M059J (cell line): ENCODE results near the gene NTM. TPM values are rescaled to one million over a fixed set of nuclear protein-coding genes. Genes with fewer than 3 reads are reported as not detected.
A peak's percentile ranks its signal among the peaks of the same experiment; 100 is the strongest.
"Not testable (repeated sequence)": the region's sequence is repeated elsewhere in the genome, so short reads cannot be mapped to it uniquely, and the experiment has no call there.

Experiments used
- DNase-seq: peaks from one replicate; pipeline ENCODE4 v3.0.0-alpha.2; 2012; ENCODE audit warnings: low read depth
- total RNA-seq: library from RNA; depleted of rRNA; stranded (reverse); fragments of >200 nt; shearing (Covaris generic); gene quantifications from 2 replicates; pipeline ENCODE4 v1.2.3, GENCODE V29; 2014

Gene NTM
- total RNA-seq, 1 experiment from 2014 or later: 1.5 TPM

GRCh38 chr11:132307309-132308020 lies 937.0 kb downstream of the NTM start:
- no peak for DNase-seq

GRCh38 chr11:132310390-132311375 lies 940.3 kb downstream of the NTM start:
- DNase-seq: no peak

- no peak for DNase-seq
Measured at GRCh38 chr11:132311703-132312102, 941.3 kb downstream of the NTM start.

- peak; percentile 72 for DNase-seq
Measured at GRCh38 chr11:132312161-132312560, 941.7 kb downstream of the NTM start.

GRCh38 chr11:132312701-132313111 lies 942.3 kb downstream of the NTM start:
- peak; percentile 16 for DNase-seq

GRCh38 chr11:132314911-132315455 lies 944.6 kb downstream of the NTM start:
- no peak for DNase-seq

GRCh38 chr11:132315696-132316095 lies 945.3 kb downstream of the NTM start:
- no peak for DNase-seq

GRCh38 chr11:132318421-132319157 lies 948.2 kb downstream of the NTM start:
- peak; percentile 64 for DNase-seq

GRCh38 chr11:132319419-132319818 lies 949.0 kb downstream of the NTM start:
- DNase-seq: not testable (repeated sequence)

- no peak for DNase-seq
Measured at GRCh38 chr11:132330515-132330914, 960.1 kb downstream of the NTM start.

- no peak for DNase-seq
Measured at GRCh38 chr11:132332521-132332920, 962.1 kb downstream of the NTM start.

GRCh38 chr11:132334769-132335280 lies 964.4 kb downstream of the NTM start:
- DNase-seq: no peak

GRCh38 chr11:132335311-132335710 lies 964.9 kb downstream of the NTM start:
- DNase-seq: no peak

GRCh38 chr11:132336781-132337535 lies 966.5 kb downstream of the NTM start:
- no peak for DNase-seq

GRCh38 chr11:132337819-132338416 lies 967.5 kb downstream of the NTM start:
- DNase-seq: no peak

- no peak for DNase-seq
Measured at GRCh38 chr11:132342408-132342807, 972.0 kb downstream of the NTM start.

- no peak for DNase-seq
Measured at GRCh38 chr11:132343445-132344175, 973.2 kb downstream of the NTM start.

GRCh38 chr11:132346558-132347148 lies 976.2 kb downstream of the NTM start:
- no peak for DNase-seq
